ENCODE data around the gene PREB. TPM values are rescaled to one million over a fixed set of nuclear protein-coding genes. Genes with fewer than 3 reads are reported as not detected.
"Not testable (repeated sequence)": the region's sequence is repeated elsewhere in the genome, so short reads cannot be mapped to it uniquely, and the experiment has no call there.

PREB gene
- total and polyA plus RNA-seq, 4 donors = 27.1 to 62.9 (median 55.5) TPM

DNA sequence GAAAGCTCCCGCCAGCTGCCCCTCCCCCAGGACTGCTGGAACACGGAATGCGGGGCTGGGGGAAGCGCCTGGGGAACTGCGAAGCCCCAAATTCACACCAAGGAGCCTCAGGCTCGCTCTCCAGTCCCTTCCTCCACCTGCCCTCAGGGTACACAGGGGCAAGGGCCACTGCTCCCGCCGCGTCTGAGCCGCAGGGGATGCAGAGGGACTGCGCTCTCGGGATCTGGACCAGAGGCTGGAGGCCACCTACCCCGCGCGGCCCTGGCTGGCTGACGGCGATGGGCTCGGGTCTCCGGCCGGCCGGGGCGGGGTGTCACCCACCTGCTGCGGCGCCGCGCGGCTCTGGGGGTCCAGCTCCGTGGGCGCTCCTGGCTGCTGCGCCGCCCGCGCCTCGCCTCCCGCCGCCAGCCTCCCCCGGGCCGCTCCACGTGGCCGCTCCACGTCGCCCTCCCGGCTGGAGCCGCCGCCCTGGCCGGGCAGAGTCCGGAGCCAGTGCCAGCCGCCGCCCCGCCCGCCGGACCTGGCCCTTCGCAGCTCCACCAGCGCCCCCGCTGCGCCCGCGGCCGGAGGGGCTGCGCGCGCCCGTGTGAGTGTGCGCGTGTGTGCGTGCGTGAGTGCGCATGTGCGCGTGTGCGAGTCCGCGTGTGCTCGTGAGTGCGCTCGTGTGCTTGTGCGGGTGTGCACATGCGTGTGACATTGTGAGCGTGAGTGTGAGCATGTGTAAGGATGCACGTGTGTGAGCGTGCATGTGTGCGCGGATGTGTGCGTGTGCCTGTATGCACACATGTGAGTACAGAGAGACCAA is 15.7 kb downstream of the PREB start, which contains the start of gene CGREF1:
Gene CGREF1 (minus strand): TSS at position 604 of the 805 bp plus-strand sequence. CDS start 14,762 bp downstream, outside the sequence.
- no peak within 1 kb of the TSS for H3K27ac ChIP-seq (ENCODE audit: low read depth, low read length)
- peaks cover 2% of the 10 kb centered on the region for H3K36me3 ChIP-seq (ENCODE audit: control insufficient read depth, insufficient read depth, low read length)
- peaks cover 9% of the 10 kb centered on the region for H3K27me3 ChIP-seq (ENCODE audit: control insufficient read depth, insufficient read depth, low read length)
- H3K4me3 ChIP-seq (ENCODE audit: low read depth, low read length) = peak within 1 kb of the TSS; percentile 47
- peaks cover 21% of the 10 kb centered on the region for H3K4me1 ChIP-seq (ENCODE audit: control insufficient read depth, insufficient read depth, low read length)
- WGBS (ENCODE audit: insufficient coverage) = 4% methylated on average over 84 of the region's 84 CpGs
- no peaks in the 10 kb centered on the region for H3K9me3 ChIP-seq (ENCODE audit: control insufficient read depth, insufficient read depth, low read length)
- peak in 3 of 6 donors; percentile 51 to 89 (median 80) for DNase-seq (ENCODE audit: low read depth in 4 of 6, low spot score in 6 of 6)

DNA sequence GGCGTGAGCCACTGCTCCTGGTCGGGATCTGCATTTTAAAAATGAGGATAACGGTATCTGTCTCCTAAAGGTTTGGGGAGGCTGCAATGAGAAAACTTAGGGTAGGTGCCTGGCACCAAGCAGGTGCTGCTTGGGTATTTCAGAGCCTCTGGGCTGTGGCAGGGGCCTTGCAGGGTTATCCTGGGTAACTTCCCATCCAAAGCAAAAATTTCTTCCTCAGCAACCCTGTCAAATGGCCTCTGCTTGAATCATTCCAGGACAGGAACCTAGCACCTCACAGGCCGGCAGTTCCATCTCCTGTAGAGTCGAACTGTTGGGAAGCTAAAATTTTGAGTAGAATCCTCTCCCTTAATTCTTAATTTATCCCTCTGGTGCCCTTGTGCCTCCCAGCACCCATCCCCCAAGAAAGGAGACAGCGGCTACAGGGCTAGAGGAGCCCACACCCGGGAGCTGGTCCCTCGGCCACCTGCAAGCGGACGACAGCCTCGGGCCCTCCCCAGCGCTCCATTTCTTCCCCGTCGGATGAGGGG is 16.4 kb downstream of the PREB start:
- WGBS (ENCODE audit: insufficient coverage) = 19% methylated on average over 12 of the region's 14 CpGs
- peak in 1 of 6 donors; percentile 52 for DNase-seq (ENCODE audit: low read depth in 4 of 6, low spot score in 6 of 6)
- Histone ChIP-seq H3K36me3 (ENCODE audit: control insufficient read depth, insufficient read depth, low read length) (peaks cover 2% of the 10 kb centered on the region), H3K4me3 (ENCODE audit: low read depth, low read length) (peak overlapping the region; percentile 47), H3K4me1 (ENCODE audit: control insufficient read depth, insufficient read depth, low read length) (peaks cover 15% of the 10 kb centered on the region), H3K27me3 (ENCODE audit: control insufficient read depth, insufficient read depth, low read length) (peaks cover 9% of the 10 kb centered on the region), H3K9me3 (ENCODE audit: control insufficient read depth, insufficient read depth, low read length) (no peaks in the 10 kb centered on the region), H3K27ac (ENCODE audit: low read depth, low read length) (no peak overlapping the region)

DNA sequence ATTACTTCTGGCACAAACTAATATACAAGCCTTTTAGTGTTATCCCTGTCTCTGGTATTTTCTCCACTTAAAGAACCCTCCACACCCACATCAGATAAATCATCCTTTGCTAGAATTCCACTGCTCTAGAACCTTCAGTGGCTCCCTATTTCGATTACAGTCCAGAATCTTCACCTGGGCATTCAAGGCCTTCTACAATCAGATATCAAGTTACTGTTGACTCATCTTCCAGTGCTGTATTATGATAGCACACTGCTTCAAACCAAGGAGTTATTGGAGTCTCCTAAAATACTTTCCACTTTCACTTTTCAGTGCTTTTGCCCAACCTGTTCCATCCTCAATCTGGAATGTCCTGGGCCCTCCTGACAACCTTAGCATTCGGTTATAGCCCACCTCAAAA is 18.9 kb downstream of the PREB start:
- H3K27me3 ChIP-seq (ENCODE audit: control insufficient read depth, insufficient read depth, low read length) = peaks cover 9% of the 10 kb centered on the region
- H3K4me1 ChIP-seq (ENCODE audit: control insufficient read depth, insufficient read depth, low read length) = peaks cover 10% of the 10 kb centered on the region
- no peak for DNase-seq (ENCODE audit: low read depth in 4 of 6, low spot score in 6 of 6)
- no peaks in the 10 kb centered on the region for H3K9me3 ChIP-seq (ENCODE audit: control insufficient read depth, insufficient read depth, low read length)
- no peak overlapping the region for H3K4me3 ChIP-seq (ENCODE audit: low read depth, low read length)
- H3K36me3 ChIP-seq (ENCODE audit: control insufficient read depth, insufficient read depth, low read length) = peaks cover 5% of the 10 kb centered on the region
- H3K27ac ChIP-seq (ENCODE audit: low read depth, low read length) = no peak overlapping the region
- WGBS (ENCODE audit: insufficient coverage) = 75% methylated on average over 2 of the region's 2 CpGs

- not testable (repeated sequence) for H3K27me3 ChIP-seq (ENCODE audit: control insufficient read depth, insufficient read depth, low read length); H3K36me3 ChIP-seq (ENCODE audit: control insufficient read depth, insufficient read depth, low read length); H3K27ac ChIP-seq (ENCODE audit: low read depth, low read length); H3K4me3 ChIP-seq (ENCODE audit: low read depth, low read length); DNase-seq (ENCODE audit: low read depth in 4 of 6, low spot score in 6 of 6); H3K4me1 ChIP-seq (ENCODE audit: control insufficient read depth, insufficient read depth, low read length); H3K9me3 ChIP-seq (ENCODE audit: control insufficient read depth, insufficient read depth, low read length)
- 92% methylated on average over 49 of the region's 49 CpGs for WGBS (ENCODE audit: insufficient coverage)
These were observed 22.9 kb downstream of the PREB start for GRCh38 chr2:27111392-27112078.

GRCh38 chr2:27110603-27111352 is 23.7 kb downstream of the PREB start:
- H3K27me3 ChIP-seq (ENCODE audit: control insufficient read depth, insufficient read depth, low read length); H3K27ac ChIP-seq (ENCODE audit: low read depth, low read length); H3K9me3 ChIP-seq (ENCODE audit: control insufficient read depth, insufficient read depth, low read length); H3K36me3 ChIP-seq (ENCODE audit: control insufficient read depth, insufficient read depth, low read length); H3K4me1 ChIP-seq (ENCODE audit: control insufficient read depth, insufficient read depth, low read length); H3K4me3 ChIP-seq (ENCODE audit: low read depth, low read length); DNase-seq (ENCODE audit: low read depth in 4 of 6, low spot score in 6 of 6): not testable (repeated sequence)
- WGBS (ENCODE audit: insufficient coverage) = 82% methylated on average over 17 of the region's 24 CpGs

DNA sequence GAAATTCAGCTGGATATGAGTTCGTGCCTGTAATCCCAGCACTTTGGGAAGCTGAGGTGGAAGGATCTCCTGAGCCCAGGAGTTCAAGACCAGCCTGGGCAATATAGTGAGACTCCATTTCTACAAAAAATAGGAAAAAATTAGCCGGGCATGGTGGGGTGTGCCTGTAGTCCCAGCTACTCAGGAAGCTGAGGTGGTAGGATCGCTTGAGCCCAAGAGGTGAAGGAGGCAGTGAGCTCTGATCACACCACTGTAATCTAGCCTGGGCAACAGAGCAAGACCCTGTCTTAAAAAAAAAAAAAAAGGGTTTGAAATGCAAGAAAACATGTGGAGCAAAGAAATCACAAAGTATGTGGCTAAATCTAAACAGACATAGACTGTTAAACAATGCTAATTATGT is 25.4 kb downstream of the PREB start:
- 100% methylated on average over 2 of the region's 3 CpGs for WGBS (ENCODE audit: insufficient coverage)
- Histone ChIP-seq H3K27me3 (ENCODE audit: control insufficient read depth, insufficient read depth, low read length) (no peaks in the 10 kb centered on the region), H3K27ac (ENCODE audit: low read depth, low read length) (no peak overlapping the region)

DNA sequence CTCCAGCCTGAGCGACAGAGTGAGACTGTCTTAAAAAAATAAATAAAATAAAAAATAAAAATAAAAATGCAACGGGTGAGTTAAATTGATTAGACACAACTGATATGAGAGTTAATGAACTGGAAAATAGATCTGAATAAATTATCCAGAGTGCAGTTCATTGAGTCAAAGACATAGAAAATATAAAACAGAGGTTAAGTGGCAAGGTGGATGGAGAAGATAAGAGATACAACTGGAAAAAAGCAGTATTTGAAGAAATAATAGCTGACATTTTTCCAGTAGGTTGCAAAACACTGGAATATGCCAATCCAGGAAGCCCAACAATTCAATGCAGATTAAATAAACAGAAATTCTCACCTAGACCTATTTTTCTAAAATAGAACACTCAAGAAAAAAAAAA is 26.2 kb downstream of the PREB start:
- Histone ChIP-seq H3K9me3 (ENCODE audit: control insufficient read depth, insufficient read depth, low read length) (no peaks in the 10 kb centered on the region), H3K4me3 (ENCODE audit: low read depth, low read length) (no peak overlapping the region), H3K4me1 (ENCODE audit: control insufficient read depth, insufficient read depth, low read length) (no peaks in the 10 kb centered on the region), H3K27me3 (ENCODE audit: control insufficient read depth, insufficient read depth, low read length) (no peaks in the 10 kb centered on the region), H3K36me3 (ENCODE audit: control insufficient read depth, insufficient read depth, low read length) (peaks cover 12% of the 10 kb centered on the region), H3K27ac (ENCODE audit: low read depth, low read length) (no peak overlapping the region)
- DNase-seq (ENCODE audit: low read depth in 4 of 6, low spot score in 6 of 6) = no peak
- WGBS (ENCODE audit: insufficient coverage) = no CpG with 5 or more reads among the region's 2 CpGs

More for the DNA sequence above, 25.4 kb downstream of the PREB start:
- H3K4me1 ChIP-seq (ENCODE audit: control insufficient read depth, insufficient read depth, low read length) = no peaks in the 10 kb centered on the region
- H3K4me3 ChIP-seq (ENCODE audit: low read depth, low read length) = no peak overlapping the region
- peaks cover 10% of the 10 kb centered on the region for H3K36me3 ChIP-seq (ENCODE audit: control insufficient read depth, insufficient read depth, low read length)
- DNase-seq (ENCODE audit: low read depth in 4 of 6, low spot score in 6 of 6) = no peak
- H3K9me3 ChIP-seq (ENCODE audit: control insufficient read depth, insufficient read depth, low read length) = no peaks in the 10 kb centered on the region

DNA sequence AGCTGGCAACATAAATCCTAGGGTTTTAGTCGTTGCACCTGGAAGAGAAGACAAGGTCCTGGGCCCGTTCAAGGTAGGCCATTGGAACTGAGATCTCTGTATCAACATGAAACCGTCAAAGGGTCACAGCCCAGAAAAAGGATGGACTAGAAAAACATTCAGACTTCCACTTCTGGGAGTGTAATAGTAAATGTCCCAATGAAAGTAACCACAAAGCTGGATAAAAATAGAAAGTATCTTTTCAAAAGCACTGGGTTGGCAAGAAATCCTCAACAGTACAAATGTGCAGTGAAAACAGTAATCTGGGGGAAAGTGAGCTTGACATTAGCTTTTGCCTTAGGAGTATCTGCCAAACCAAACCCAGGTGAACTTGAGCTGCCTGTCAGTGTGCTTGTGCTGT is 28.5 kb downstream of the PREB start:
- DNase-seq (ENCODE audit: low read depth in 4 of 6, low spot score in 6 of 6) = no peak
- H3K9me3 ChIP-seq (ENCODE audit: control insufficient read depth, insufficient read depth, low read length) = no peaks in the 10 kb centered on the region
- no peak overlapping the region for H3K4me3 ChIP-seq (ENCODE audit: low read depth, low read length)
- no peak overlapping the region for H3K27ac ChIP-seq (ENCODE audit: low read depth, low read length)
- H3K27me3 ChIP-seq (ENCODE audit: control insufficient read depth, insufficient read depth, low read length) = no peaks in the 10 kb centered on the region
- no peaks in the 10 kb centered on the region for H3K4me1 ChIP-seq (ENCODE audit: control insufficient read depth, insufficient read depth, low read length)
- H3K36me3 ChIP-seq (ENCODE audit: control insufficient read depth, insufficient read depth, low read length) = peaks cover 23% of the 10 kb centered on the region
- 92% methylated on average over 2 of the region's 3 CpGs for WGBS (ENCODE audit: insufficient coverage)

DNA sequence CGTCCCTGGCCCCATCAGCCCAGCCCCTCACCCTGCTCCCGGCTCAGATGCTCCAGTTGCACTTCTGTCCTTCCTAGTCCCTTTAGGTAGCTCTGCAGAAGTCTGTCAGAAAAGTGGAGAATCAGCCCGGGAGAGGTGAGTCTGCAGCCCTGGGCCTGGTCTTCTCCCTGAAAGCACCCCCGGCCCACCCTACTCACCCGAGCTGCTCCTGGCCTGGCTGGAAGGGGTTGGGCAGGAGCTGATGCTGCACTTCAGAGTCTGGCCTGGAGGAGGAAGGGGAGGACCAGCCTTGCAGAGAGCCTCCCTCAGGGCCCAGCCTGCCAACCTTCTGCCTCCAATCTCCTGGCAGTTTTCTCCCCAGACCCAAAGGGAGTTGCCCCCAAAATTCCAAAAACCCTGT is 32.1 kb downstream of the PREB start:
- H3K36me3 ChIP-seq (ENCODE audit: control insufficient read depth, insufficient read depth, low read length) = peaks cover 38% of the 10 kb centered on the region
- H3K9me3 ChIP-seq (ENCODE audit: control insufficient read depth, insufficient read depth, low read length) = no peaks in the 10 kb centered on the region
- DNase-seq (ENCODE audit: low read depth in 4 of 6, low spot score in 6 of 6) = no peak
- H3K4me3 ChIP-seq (ENCODE audit: low read depth, low read length) = no peak overlapping the region
- no peaks in the 10 kb centered on the region for H3K4me1 ChIP-seq (ENCODE audit: control insufficient read depth, insufficient read depth, low read length)
- 93% methylated on average over 3 of the region's 5 CpGs for WGBS (ENCODE audit: insufficient coverage)
- H3K27me3 ChIP-seq (ENCODE audit: control insufficient read depth, insufficient read depth, low read length) = no peaks in the 10 kb centered on the region
- H3K27ac ChIP-seq (ENCODE audit: low read depth, low read length) = no peak overlapping the region
